Measurements from ENCODE around the gene CDKN2B.
A peak's percentile ranks its signal among the peaks of the same experiment; 100 is the strongest.
"Not testable (repeated sequence)": the region's sequence is repeated elsewhere in the genome, so short reads cannot be mapped to it uniquely, and the experiment has no call there.

CDKN2B gene

DNA sequence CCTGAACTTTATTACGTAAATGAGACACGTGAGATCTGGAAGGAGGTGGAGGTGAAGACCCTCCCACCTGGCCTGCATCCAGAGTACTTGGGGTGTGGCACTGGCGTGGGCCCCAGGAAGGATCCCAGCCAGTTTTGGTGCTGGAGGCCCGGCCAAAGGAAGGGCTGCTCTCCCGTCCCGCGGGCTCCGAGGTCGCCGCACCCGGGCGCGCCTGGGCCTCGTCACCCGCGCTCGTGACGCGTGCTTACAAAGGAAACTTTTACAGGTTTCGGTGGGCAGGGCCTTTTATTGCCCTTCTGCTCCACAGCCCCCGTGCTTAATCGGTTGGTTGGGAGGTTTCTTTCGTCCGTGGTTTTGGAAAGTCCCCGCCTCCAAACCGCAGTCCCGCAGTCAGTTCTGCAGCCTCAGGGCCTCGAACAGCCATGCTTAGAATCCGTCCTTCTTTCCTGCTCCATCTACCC lies 44.1 kb downstream of the CDKN2B start:
- Histone ChIP-seq H3K36me3 (replicated peaks; ENCODE audit: insufficient read depth, low read length) (no peaks in the 10 kb centered on the region), H4K20me1 (ENCODE audit: insufficient read depth, low read length) (no peaks in the 10 kb centered on the region), H3K9me3 (replicated peaks; ENCODE audit: insufficient read depth, low read length) (no peaks in the 10 kb centered on the region), H3K4me2 (ENCODE audit: low read depth, low read length) (peak overlapping the region; percentile 37; the same call in 1 of the 2 replicates), H3K4me1 (ENCODE audit: low read length) (no peaks in the 10 kb centered on the region), H3F3A (ENCODE audit: insufficient read depth, low read length) (no peaks in the 10 kb centered on the region), H2AFZ (ENCODE audit: low read length) (peak overlapping the region; percentile 42; the same call in 1 of the 2 replicates), H3K27me3 (replicated peaks; ENCODE audit: insufficient read depth, low read length) (no peaks in the 10 kb centered on the region), H3K27ac (ENCODE audit: low read length) (no peak overlapping the region), H3K79me2 (ENCODE audit: low read length) (no peaks in the 10 kb centered on the region), H3K4me3 (ENCODE audit: low read length) (peak overlapping the region; percentile 27; the same call in 1 of the 2 replicates), H3K9ac (ENCODE audit: low read length) (peak overlapping the region; percentile 16; the same call in 1 of the 2 replicates), H3K9me2 (replicated peaks; ENCODE audit: insufficient read depth, low read length) (no peaks in the 10 kb centered on the region)
- TF ChIP-seq EZH2 (optimal IDR thresholded peaks at IDR 0.05; ENCODE audit: low read depth, low read length) (no peak), EZH2phosphoT487 (IDR thresholded peaks at IDR 0.05; ENCODE audit: low read length) (no peak)
- TF ChIP-seq, protein P1, sequence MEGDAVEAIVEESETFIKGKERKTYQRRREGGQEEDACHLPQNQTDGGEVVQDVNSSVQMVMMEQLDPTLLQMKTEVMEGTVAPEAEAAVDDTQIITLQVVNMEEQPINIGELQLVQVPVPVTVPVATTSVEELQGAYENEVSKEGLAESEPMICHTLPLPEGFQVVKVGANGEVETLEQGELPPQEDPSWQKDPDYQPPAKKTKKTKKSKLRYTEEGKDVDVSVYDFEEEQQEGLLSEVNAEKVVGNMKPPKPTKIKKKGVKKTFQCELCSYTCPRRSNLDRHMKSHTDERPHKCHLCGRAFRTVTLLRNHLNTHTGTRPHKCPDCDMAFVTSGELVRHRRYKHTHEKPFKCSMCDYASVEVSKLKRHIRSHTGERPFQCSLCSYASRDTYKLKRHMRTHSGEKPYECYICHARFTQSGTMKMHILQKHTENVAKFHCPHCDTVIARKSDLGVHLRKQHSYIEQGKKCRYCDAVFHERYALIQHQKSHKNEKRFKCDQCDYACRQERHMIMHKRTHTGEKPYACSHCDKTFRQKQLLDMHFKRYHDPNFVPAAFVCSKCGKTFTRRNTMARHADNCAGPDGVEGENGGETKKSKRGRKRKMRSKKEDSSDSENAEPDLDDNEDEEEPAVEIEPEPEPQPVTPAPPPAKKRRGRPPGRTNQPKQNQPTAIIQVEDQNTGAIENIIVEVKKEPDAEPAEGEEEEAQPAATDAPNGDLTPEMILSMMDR (IDR thresholded peaks at IDR 0.05; ENCODE audit: low read length): no peak
- DNase-seq: peak; percentile 13

DNA sequence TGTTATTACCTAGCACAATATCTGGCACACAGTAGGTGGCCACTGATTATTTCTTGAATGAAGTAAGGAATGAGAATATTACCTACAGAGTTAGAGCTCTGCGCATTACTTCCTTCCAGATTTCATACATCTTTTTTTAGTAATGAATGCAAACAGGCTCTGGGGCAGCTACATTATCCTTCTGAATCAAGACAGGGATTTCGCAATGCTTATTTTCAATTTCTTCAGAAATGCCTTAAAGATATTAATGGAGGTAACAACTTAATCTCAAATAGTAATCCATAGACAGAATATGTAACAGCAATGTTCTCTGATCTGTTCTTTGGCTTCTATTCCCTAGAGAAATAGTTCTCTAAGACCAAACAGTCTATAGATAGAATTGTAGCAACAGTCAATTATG lies 47.5 kb downstream of the CDKN2B start:
- TF ChIP-seq, protein P1 (IDR thresholded peaks at IDR 0.05; ENCODE audit: low read length): no peak
- no peak for TF ChIP-seq EZH2phosphoT487 (IDR thresholded peaks at IDR 0.05; ENCODE audit: low read length)
- no peak for TF ChIP-seq EZH2 (optimal IDR thresholded peaks at IDR 0.05; ENCODE audit: low read depth, low read length)
- Histone ChIP-seq H3K9ac (ENCODE audit: low read length) (no peak overlapping the region), H3K36me3 (replicated peaks; ENCODE audit: insufficient read depth, low read length) (no peaks in the 10 kb centered on the region), H4K20me1 (ENCODE audit: insufficient read depth, low read length) (no peaks in the 10 kb centered on the region), H3K4me3 (ENCODE audit: low read length) (no peak overlapping the region), H3K9me2 (replicated peaks; ENCODE audit: insufficient read depth, low read length) (no peaks in the 10 kb centered on the region), H3K9me3 (replicated peaks; ENCODE audit: insufficient read depth, low read length) (no peaks in the 10 kb centered on the region), H3F3A (ENCODE audit: insufficient read depth, low read length) (no peaks in the 10 kb centered on the region), H3K4me2 (ENCODE audit: low read depth, low read length) (no peak overlapping the region), H3K79me2 (ENCODE audit: low read length) (no peaks in the 10 kb centered on the region), H3K27me3 (replicated peaks; ENCODE audit: insufficient read depth, low read length) (no peaks in the 10 kb centered on the region), H3K4me1 (ENCODE audit: low read length) (no peaks in the 10 kb centered on the region), H2AFZ (ENCODE audit: low read length) (no peak overlapping the region), H3K27ac (ENCODE audit: low read length) (no peak overlapping the region)
- DNase-seq: no peak

DNA sequence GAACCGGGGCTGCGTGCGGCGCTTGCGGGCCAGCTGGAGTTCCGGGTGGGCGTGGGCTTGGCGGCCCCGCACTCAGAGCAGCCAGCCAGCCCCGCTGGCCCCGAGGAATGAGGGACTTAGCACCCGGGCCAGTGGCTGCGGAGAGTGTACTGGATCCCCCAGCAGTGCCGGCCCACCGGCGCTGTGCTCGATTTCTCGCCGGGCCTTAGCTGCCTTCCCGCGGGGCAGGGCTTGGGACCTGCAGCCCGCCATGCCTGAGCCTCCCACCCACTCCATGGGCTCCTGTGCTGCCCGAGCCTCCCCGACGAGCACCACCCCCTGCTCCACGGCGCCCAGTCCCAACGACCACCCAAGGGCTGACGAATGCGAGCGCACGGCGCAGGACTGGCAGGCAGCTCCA lies 49.8 kb downstream of the CDKN2B start:
- H3K79me2 ChIP-seq (ENCODE audit: low read length); H4K20me1 ChIP-seq (ENCODE audit: insufficient read depth, low read length); DNase-seq; H3K27ac ChIP-seq (ENCODE audit: low read length); H3K4me2 ChIP-seq (ENCODE audit: low read depth, low read length); H2AFZ ChIP-seq (ENCODE audit: low read length); H3K9me3 ChIP-seq (replicated peaks; ENCODE audit: insufficient read depth, low read length); H3K9ac ChIP-seq (ENCODE audit: low read length); H3K27me3 ChIP-seq (replicated peaks; ENCODE audit: insufficient read depth, low read length); H3F3A ChIP-seq (ENCODE audit: insufficient read depth, low read length); H3K36me3 ChIP-seq (replicated peaks; ENCODE audit: insufficient read depth, low read length); H3K4me3 ChIP-seq (ENCODE audit: low read length); H3K4me1 ChIP-seq (ENCODE audit: low read length); H3K9me2 ChIP-seq (replicated peaks; ENCODE audit: insufficient read depth, low read length): not testable (repeated sequence)

DNA sequence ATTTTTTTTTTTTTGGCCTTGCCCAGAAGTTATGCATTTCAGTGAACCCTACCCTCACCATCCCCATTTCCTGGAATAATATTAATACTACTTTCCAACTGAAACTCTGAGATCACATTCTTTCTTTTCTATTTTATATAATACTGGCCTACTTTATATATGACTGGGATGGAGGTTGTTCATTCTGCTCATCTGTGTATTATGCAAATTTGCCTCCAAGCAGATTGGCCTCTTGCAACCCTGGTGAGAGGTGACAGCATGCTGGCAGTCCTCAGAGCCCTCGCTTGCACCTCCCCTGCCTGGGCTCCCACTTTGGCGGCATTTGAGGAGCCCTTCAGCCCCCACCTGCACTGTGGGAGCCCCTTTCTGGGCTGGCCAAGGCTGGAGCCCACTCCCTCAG lies 50.3 kb downstream of the CDKN2B start:
- H3K9ac ChIP-seq (ENCODE audit: low read length): no peak overlapping the region
- H3K9me3 ChIP-seq (replicated peaks; ENCODE audit: insufficient read depth, low read length): no peaks in the 10 kb centered on the region
- H3K79me2 ChIP-seq (ENCODE audit: low read length): no peaks in the 10 kb centered on the region
- no peak for TF ChIP-seq EZH2phosphoT487 (IDR thresholded peaks at IDR 0.05; ENCODE audit: low read length)
- TF ChIP-seq EZH2 (optimal IDR thresholded peaks at IDR 0.05; ENCODE audit: low read depth, low read length): no peak
- TF ChIP-seq, protein P1 (IDR thresholded peaks at IDR 0.05; ENCODE audit: low read length): no peak
- DNase-seq: no peak
- H3K4me3 ChIP-seq (ENCODE audit: low read length): no peak overlapping the region
- H3K4me2 ChIP-seq (ENCODE audit: low read depth, low read length): no peak overlapping the region
- H4K20me1 ChIP-seq (ENCODE audit: insufficient read depth, low read length): no peaks in the 10 kb centered on the region
- no peak overlapping the region for H3K27ac ChIP-seq (ENCODE audit: low read length)
- no peaks in the 10 kb centered on the region for H3K27me3 ChIP-seq (replicated peaks; ENCODE audit: insufficient read depth, low read length)
- no peaks in the 10 kb centered on the region for H3K4me1 ChIP-seq (ENCODE audit: low read length)
- H2AFZ ChIP-seq (ENCODE audit: low read length): no peak overlapping the region
- H3K36me3 ChIP-seq (replicated peaks; ENCODE audit: insufficient read depth, low read length): no peaks in the 10 kb centered on the region
- H3K9me2 ChIP-seq (replicated peaks; ENCODE audit: insufficient read depth, low read length): no peaks in the 10 kb centered on the region
- H3F3A ChIP-seq (ENCODE audit: insufficient read depth, low read length): no peaks in the 10 kb centered on the region

Data from MM.1S (cell line).